Adrenal gland (tissue), 12 donors: ENCODE data around the gene CR1. TPM values are rescaled to one million over a fixed set of nuclear protein-coding genes. Genes with fewer than 3 reads are reported as not detected.

ENCODE experiments used
- DNase-seq, 7 donors: peaks; one replicate each; pipeline ENCODE4 v3.0.0-alpha.2; 2019 to 2020
- H3K27ac ChIP-seq, 5 donors: fragments of 200-600 bp; sonication (generic) in 4 of 5; 1 replicate in 3 of 5; 2 replicates in 2 of 5; pipeline versions ENCODE4 v1.5.1 to v1.8.0; 2016 to 2020; ENCODE audit warnings: mild to moderate bottlenecking in 1 of 5
- H3K27me3 ChIP-seq: fragments of 200-600 bp; 2 replicates; pipeline ENCODE4 v1.8.0; 2021
- H3K36me3 ChIP-seq, 2 donors: fragments of 200-600 bp; replicated peaks in 1 of 2; 1 replicate in 1 of 2; 2 replicates in 1 of 2; pipeline versions ENCODE4 v1.5.1 to v1.8.0; 2018 to 2022
- H3K4me1 ChIP-seq, 2 donors: fragments of 200-600 bp; replicated peaks in 1 of 2; 1 replicate in 1 of 2; 2 replicates in 1 of 2; pipeline versions ENCODE4 v1.5.1 to v1.8.0; 2018 to 2021
- H3K4me3 ChIP-seq, 4 donors: fragments of 200-600 bp; sonication (generic) in 3 of 4; one replicate each; pipeline ENCODE4 v1.5.1; 2016 to 2018
- H3K9me3 ChIP-seq, 3 donors: fragments of 200-600 bp; sonication (generic) in 1 of 3; replicated peaks in 1 of 3; 1 replicate in 2 of 3; 2 replicates in 1 of 3; pipeline versions ENCODE4 v1.5.1 to v1.8.0; 2016 to 2021
- POLR2A ChIP-seq, 2 donors: fragments of 450-650 bp; IDR thresholded peaks; one replicate each; pipeline ENCODE4 v1.6.1; 2017; ENCODE audit warnings: antibody characterized with exemption in 2 of 2, mild to moderate bottlenecking in 2 of 2, moderate library complexity in 1 of 2
- WGBS, 4 donors: extraction: QIAGEN DNeasy Blood & Tissue Kit in 2 of 4; methylation state at CpG; one replicate each; pipeline versions ENCODE4 v1.1.5 to v1.1.7; 2013 to 2017; 5-methylcytosine and 5-hydroxymethylcytosine counted together
- intact Hi-C, 2 donors: fragments of 100-400 bp; cut with DNase I; formaldehyde crosslinking; loops; one replicate each; pipeline versions ENCODE4 v1.14.1 to v1.15.0; 2022 to 2023
- polyA plus RNA-seq, 3 donors: library from polyadenylated mRNA; stranded (reverse); fragments of 200-250 nt in 2 of 3; fragments of 350-450 nt in 1 of 3; fragmentation: Illumina TruSeq in 1 of 3; extraction: RNeasy Lipid Tissue Mini Kit (QIAGEN cat#74804) in 1 of 3; gene quantifications; one replicate each; pipeline ENCODE4 v1.2.3, GENCODE V29; 2013 to 2014
- total RNA-seq, 9 donors: library from RNA; depleted of rRNA in 4 of 9; stranded (reverse); fragments of >200 nt in 4 of 9; fragments of 120-200 nt in 1 of 9; fragmentation: NEBNext Ultra II Directional in 1 of 9; extraction: Animal tissue kit (Norgen Biotek cat#: 25700) in 1 of 9; gene quantifications; one replicate each; pipeline versions ENCODE4 v1.1.0 to v1.2.4, GENCODE V29; 2013 to 2023
- TF ChIP-seq, protein P1 (sequence below), 6 experiments: fragments of 450-650 bp in 4 of 6; fragments of 200-600 bp in 2 of 6; sonication (generic) in 1 of 6; IDR thresholded peaks; 1 replicate in 5 of 6; 2 replicates in 1 of 6; pipeline versions ENCODE4 v1.5.1 to v1.8.0; 2016 to 2021; ENCODE audit warnings: antibody characterized with exemption in 6 of 6, mild to moderate bottlenecking in 2 of 6, moderate library complexity in 1 of 6
- donor health status: healthy with polysubstance abuse.
- donor health status: Bipolar disorder and iron deficiency.
- donor health status: DM: yes; HTN: yes; CAD: no.
- donor health status: DM: no; HTN: no; CAD: no.
- donor health status: DM: no; HTN: no; CAD: no.
- donor health status: DM: yes; HTN: yes; CAD: no.

Gene CR1
- total and polyA plus RNA-seq, 12 donors = 0.30 to 35.5 (median 3.6) TPM

DNA sequence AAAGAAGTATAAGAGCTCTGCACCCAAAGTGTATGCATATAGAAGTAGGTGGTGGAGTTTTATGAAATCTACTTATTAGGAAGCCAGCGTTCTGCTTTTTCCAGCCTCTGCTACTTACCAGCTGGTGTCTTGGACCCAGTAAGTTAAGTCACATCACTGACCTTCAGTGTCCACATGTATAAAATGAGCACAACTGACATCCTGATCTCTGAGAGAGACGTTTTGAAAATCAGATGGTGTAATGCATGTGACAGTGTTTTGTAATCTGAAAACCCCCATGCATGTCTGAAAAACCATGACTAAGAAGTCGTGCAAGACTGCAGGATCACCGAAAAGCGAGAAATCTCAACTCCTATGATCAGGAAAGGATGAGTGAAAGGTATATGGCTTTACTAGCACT is 2.0 kb downstream of the CR1 start:
- no peaks in the 10 kb centered on the region for H3K9me3 ChIP-seq
- DNase-seq = no peak
- H3K4me3 ChIP-seq = no peak overlapping the region
- no peak overlapping the region for H3K27ac ChIP-seq
- 51 to 58% (median 56%) methylated on average over 5 of the region's 5 CpGs for WGBS, 4 donors
- intact Hi-C loops = loop anchor here in 1 of 2 donors (5.0 kb wide), 1 partner anchor 411 kb away; the partner anchor contains the start of gene C4BPB
- no peaks in the 10 kb centered on the region for H3K36me3 ChIP-seq
- peaks cover 16% of the 10 kb centered on the region for H3K27me3 ChIP-seq
- no peaks in the 10 kb centered on the region for H3K4me1 ChIP-seq
- TF ChIP-seq, protein P1, sequence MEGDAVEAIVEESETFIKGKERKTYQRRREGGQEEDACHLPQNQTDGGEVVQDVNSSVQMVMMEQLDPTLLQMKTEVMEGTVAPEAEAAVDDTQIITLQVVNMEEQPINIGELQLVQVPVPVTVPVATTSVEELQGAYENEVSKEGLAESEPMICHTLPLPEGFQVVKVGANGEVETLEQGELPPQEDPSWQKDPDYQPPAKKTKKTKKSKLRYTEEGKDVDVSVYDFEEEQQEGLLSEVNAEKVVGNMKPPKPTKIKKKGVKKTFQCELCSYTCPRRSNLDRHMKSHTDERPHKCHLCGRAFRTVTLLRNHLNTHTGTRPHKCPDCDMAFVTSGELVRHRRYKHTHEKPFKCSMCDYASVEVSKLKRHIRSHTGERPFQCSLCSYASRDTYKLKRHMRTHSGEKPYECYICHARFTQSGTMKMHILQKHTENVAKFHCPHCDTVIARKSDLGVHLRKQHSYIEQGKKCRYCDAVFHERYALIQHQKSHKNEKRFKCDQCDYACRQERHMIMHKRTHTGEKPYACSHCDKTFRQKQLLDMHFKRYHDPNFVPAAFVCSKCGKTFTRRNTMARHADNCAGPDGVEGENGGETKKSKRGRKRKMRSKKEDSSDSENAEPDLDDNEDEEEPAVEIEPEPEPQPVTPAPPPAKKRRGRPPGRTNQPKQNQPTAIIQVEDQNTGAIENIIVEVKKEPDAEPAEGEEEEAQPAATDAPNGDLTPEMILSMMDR (IDR thresholded peaks at IDR 0.05) = no peak
- TF ChIP-seq POLR2A (IDR thresholded peaks at IDR 0.05) = no peak

DNA sequence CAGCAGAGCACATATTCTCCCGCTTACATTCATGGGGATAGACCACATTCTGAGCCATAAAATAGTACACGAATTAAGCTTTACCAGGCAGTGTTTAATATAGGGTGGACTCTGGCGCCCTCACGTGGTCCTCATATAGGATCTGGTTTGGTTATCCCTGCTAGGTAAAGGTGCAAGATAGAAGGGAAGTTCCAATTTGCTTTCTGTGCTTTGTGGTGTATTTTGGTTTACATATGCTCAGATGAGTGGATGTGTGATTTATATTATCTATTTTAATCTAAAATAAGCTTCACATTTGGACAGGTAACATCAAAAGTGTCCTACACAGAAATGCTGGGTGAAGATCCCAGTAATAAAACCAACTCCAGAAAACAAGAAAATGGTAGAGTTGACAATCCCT is 3.6 kb downstream of the CR1 start:
- DNase-seq = peak; percentile 52 to 87 (median 76)
- peaks cover 23% of the 10 kb centered on the region for H3K27me3 ChIP-seq
- TF ChIP-seq POLR2A (IDR thresholded peaks at IDR 0.05) = no peak
- TF ChIP-seq, protein P1 (IDR thresholded peaks at IDR 0.05) = peak; percentile 38 to 74 (median 66)
- no peak overlapping the region for H3K27ac ChIP-seq
- 0 to 2% (median 1%) methylated on average over 4 of the region's 4 CpGs for WGBS, 4 donors
- no peaks in the 10 kb centered on the region for H3K4me1 ChIP-seq
- H3K36me3 ChIP-seq = no peaks in the 10 kb centered on the region
- no peaks in the 10 kb centered on the region for H3K9me3 ChIP-seq
- intact Hi-C loops = loop anchor here in 1 of 2 donors (5.0 kb wide), 1 partner anchor 412 kb away; the partner anchor contains the start of gene C4BPB
- H3K4me3 ChIP-seq = no peak overlapping the region

- Histone ChIP-seq H3K27me3 (peaks cover 26% of the 10 kb centered on the region), H3K36me3 (no peaks in the 10 kb centered on the region), H3K4me3 (no peak overlapping the region), H3K4me1 (no peaks in the 10 kb centered on the region), H3K27ac (no peak overlapping the region), H3K9me3 (no peaks in the 10 kb centered on the region)
- no peak for TF ChIP-seq POLR2A (IDR thresholded peaks at IDR 0.05)
- TF ChIP-seq, protein P1 (IDR thresholded peaks at IDR 0.05) = no peak
- intact Hi-C loops = no loop called here
- WGBS, 4 donors = 64 to 66% (median 66%) methylated on average over 3 of the region's 3 CpGs
- DNase-seq = no peak
Observed at GRCh38 chr1:207500306-207500705, 4.3 kb downstream of the CR1 start.

GRCh38 chr1:207501071-207501470 is 5.1 kb downstream of the CR1 start:
- no peaks in the 10 kb centered on the region for H3K9me3 ChIP-seq
- no peaks in the 10 kb centered on the region for H3K36me3 ChIP-seq
- no peaks in the 10 kb centered on the region for H3K4me1 ChIP-seq
- no peak overlapping the region for H3K4me3 ChIP-seq
- WGBS, 4 donors = 42 to 64% (median 56%) methylated on average over 5 of the region's 5 CpGs
- DNase-seq = no peak
- no peak for TF ChIP-seq POLR2A (IDR thresholded peaks at IDR 0.05)
- TF ChIP-seq, protein P1 (IDR thresholded peaks at IDR 0.05) = no peak
- intact Hi-C loops = no loop called here
- H3K27ac ChIP-seq = no peak overlapping the region
- H3K27me3 ChIP-seq = peaks cover 25% of the 10 kb centered on the region
